NCI-H1694 treated with DMSO at 0.1 percent for 48 hours (cell line): Measurements from ENCODE around the gene CDC6.
A peak's percentile ranks its signal among the peaks of the same experiment; 100 is the strongest.

Experiments used
- DNase-seq: peaks from one replicate; lab custom pipeline; 2025; lab: John Stamatoyannopoulos, UW

The CDC6 gene

DNA sequence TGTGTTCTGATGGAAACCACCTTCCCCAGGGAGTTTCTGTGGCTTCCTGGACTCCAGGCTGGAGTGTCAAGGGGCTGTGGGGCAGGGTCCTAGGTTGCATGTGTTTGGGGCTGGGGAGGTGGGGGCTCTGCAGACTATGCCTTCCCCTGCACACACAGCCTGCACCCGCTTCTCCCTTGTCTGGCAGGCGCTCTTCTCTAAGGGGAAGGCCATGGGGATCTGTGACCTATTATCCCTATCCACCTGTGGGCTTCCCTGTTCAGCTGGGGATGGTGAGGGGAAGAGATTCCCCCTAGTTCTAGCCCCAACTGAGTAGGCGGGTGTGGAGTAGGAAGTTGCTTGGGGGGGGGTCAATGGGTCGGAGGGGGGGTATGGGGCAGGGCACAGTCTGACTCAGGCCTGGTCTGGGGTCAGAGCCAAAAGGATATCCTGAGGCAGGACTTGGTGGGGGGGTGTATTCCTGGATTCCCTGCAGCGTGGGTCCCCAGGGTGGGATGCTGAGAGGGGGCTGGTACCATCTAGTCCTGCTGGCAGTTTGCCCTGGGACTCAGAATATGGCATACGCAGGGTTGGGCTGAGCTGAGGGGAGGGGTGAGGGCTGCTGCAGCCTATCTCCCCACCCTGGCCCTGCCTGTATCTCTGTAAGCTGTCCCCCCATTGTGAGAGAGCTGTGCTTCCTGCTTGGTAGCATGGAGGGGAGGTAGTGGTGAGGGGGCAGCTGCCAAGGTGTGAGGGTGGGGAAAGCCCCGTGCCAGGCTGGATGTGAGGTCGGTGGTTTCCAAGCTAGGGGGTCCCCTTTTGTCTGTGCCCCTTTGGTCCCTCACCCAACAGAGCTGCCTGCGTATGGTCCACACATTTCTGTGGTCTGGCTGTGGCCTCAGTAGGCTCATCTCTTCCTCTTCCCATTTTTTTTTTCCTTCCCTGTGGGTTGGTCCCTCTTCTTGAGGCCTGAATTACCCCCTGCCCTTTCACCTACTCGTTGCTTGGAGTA lies 36.0 kb downstream of the CDC6 start:
- no peak for DNase-seq

DNA sequence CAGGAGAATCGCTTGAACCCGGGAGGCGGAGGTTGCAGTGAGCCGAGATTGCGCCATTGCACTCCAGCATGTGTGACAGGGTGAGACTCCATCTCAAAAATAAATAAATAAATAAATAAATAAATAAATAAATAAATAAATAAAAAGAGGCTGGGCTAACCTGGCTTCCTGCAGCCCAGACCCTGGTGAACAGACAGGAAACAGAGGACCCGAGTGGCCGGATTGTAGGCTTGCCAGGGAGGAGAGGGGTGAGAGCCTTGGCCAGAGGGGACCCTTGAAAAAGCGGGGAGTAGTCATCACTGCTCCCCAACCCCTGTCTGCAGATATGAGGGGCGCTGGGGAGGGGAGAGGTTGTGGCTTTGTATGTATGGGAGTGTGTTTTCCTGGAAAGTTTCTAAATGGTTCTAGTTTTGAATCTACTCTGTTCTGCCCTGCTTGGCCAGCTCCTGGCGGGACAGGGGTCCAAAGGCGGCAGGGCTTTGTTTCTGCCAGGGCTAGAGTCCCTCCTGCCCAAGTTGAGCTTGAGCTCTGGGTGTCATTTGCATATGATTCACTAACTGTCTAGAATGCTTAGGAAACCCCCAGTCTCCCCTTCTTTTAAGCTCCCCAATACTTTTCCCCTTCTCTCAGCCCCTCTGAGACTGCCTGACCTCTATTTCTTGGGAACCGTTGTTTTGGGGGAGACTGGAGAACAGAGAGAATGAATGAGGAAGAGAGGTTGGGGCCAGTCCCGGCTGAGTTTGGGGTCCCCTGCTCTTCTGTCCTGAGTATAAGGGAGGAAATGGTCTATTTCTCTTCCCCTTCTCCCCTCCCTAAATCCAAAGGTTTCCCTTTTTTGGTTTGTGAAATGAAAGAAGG lies 37.7 kb downstream of the CDC6 start:
- no peak for DNase-seq

DNA sequence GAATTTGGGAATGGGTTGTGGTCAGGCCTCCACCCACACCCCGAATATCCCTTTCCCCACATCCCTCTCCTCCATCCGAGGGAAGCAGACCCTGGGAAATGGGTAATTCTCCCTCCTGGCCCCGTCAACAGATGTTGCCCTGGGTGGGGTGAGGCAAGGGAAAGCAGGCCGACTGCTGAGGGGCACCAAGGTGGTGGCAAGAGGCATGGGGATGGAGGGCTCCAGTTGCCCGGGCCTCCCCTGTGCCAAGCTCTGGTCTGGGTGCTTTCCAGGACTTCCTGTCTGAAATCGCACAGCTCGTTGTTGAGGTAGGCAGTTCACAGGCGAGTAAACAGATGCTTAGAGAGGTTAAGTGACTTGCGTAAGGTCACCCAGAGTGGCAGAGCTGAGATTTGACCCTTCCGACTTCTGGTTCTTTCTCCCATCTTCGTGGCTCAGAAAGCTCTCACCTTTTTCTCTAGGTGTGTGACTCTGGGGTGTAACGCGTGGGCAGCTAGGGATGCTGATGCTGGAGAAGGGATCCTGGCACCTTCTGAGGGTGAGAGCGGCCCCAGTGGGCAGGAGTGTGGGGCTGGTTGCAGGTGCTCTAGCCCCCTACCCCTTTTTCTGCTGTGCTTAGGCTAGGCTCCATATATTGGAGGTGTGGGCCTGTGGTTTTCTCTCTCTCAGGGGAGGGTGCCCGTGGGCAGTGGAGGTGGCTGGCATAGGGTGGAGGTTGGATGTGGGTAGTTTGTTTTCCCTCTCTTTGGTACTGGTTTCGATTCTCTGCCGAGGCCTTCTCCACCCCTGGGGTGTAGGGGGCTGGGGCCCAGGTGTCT lies 38.5 kb downstream of the CDC6 start:
- DNase-seq: no peak

DNA sequence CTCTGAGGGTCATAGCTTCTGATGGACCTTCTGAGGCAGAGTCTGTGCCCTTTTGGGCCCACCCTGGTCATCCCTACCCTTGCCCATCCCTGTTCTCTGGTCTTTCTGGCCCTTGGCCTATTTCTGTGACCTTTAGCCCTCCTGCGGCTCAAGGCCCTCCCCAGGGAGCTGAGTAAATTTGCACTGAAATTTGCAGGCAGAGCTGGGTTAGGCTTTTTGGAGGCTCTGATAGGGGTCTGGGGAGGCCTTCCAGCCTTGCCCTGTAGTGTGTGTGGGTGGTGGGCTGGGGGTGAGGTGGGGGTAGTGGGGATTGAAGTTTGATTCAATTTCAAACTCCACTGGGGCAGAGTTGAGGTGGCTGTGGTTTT lies 39.1 kb downstream of the CDC6 start:
- DNase-seq: no peak

DNA sequence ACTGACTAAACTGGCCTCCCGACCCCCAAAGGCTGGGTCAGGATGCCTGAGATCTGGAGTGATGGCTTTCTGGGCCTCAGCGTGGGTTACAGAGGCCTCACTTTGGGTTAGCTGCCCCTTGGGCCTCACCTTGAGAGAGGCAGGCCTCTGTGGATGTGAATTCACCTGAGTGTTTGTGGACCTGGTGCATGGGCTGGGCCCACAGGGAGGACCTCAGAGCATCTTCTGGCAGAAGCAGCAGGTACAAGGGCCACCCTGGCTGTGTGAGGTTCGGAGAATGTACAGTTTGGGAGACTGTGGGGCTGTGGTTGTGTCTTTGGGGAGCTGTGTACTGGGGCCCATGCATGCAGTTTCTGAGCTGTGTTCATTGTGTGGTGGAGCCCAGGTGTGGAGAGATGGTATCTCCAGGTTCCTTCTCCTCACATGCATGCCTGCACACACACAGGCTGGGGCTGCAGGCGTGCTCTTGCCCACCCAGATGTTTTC lies 39.6 kb downstream of the CDC6 start:
- DNase-seq: no peak

DNA sequence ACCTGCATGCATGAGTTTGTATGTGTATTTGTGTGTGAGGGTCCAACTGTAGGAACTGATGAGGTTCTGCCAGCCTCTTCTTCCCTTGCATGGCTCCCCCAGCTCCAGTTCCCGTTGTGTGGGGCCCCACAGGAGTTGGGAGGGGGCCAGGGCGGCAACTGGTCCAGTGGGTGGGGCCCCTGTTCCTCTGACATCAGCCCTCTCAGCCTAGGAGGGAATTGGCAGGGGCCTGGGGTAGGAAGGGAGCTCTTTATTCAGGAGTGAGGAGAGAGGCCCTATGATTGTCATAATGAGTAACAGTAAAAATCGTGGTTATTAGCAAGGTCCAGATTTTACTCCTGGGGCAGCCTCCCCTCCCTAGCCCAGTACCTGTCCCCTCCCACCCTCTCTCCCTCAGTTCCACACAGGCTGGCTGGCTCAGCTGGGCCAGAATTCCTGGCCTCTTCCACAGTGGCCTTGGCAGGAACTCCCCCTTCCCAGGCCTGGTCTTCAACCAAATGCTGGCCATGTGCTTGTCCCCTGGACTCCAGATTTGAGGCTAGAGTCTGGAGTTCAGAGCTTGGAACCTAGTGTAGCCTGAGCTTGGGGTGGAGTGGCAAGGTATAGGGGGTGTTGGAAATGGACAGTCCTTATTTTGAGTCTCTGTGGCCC lies 40.2 kb downstream of the CDC6 start:
- DNase-seq: no peak

DNA sequence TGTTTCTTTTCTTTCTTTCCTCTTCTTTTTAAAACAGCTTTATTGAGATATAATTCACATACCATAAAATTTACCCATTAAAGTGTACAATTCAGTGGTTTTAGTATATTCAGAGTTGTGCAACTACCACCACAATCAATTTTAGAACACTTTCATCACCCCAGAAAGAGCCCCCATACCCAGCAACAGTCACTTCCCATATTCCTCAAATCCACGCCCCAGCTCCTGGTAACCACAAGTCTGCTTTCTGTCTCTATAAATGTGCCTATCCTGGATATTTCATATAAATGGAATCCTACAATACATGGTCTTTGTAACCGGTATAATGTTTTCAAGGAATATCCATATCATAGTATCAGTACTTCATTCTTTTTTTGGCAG lies 40.7 kb downstream of the CDC6 start:
- DNase-seq: no peak

DNA sequence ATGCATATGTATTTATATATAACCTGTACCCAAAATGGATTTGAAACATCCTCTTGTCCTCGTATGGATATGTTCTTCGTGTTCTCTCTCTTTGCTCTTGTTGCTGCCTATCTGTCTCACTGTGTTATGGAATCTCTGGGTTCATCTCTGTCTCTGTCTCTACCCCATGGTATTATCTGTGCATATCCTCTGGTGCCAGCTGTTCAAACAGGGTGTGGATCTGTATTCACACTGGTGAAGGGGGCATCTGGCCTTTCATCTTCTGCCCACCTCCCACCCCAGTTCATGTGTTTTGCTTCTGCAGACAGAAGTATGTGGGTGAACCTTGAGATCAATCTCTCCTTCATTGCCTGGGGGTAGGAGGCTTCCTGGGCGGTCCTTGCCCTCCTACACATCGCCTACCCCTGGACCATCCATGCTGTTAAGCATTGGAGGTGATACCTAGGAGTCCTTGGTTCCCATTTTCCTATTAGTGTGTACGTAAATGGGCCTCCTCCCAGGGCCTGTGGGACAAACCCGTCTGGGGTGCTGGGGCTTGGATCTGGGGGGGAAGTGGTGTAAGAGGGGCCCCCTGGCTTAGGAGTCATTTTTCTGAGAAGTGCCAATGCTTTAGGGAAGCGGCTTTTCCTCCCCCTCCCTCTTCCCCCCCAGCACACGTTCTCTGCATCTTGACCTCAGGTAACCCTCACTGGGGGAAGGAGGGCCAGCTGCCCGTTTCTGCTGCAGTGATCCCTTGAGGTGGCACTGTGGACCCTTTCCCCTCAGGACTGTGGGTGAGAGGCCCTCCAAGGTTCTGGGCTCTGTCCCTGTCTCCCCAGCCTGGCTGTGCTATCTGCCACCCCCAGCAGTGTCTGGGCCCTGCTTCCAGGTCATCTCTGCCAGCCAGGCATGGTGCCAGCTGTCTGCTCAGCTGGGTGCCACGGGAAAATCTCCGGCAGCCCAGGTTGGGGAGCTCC lies 42.4 kb downstream of the CDC6 start:
- peak; percentile 40 for DNase-seq

DNA sequence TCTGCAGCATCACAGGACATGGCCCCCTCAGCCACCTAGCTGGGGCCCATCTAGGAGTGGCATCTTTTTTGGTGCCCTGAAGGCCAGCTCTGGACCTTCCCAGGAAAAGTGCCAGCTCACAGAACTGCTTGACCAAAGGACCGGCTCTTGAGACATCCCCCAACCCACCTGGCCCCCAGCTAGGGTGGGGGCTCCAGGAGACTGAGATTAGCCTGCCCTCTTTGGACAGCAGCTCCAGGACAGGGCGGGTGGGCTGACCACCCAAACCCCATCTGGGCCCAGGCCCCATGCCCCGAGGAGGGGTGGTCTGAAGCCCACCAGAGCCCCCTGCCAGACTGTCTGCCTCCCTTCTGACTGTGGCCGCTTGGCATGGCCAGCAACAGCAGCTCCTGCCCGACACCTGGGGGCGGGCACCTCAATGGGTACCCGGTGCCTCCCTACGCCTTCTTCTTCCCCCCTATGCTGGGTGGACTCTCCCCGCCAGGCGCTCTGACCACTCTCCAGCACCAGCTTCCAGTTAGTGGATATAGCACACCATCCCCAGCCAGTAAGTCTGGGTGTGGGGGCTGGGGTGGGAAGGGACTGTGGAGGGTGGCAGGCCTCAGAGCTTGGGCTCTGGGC lies 43.3 kb downstream of the CDC6 start:
- no peak for DNase-seq

DNA sequence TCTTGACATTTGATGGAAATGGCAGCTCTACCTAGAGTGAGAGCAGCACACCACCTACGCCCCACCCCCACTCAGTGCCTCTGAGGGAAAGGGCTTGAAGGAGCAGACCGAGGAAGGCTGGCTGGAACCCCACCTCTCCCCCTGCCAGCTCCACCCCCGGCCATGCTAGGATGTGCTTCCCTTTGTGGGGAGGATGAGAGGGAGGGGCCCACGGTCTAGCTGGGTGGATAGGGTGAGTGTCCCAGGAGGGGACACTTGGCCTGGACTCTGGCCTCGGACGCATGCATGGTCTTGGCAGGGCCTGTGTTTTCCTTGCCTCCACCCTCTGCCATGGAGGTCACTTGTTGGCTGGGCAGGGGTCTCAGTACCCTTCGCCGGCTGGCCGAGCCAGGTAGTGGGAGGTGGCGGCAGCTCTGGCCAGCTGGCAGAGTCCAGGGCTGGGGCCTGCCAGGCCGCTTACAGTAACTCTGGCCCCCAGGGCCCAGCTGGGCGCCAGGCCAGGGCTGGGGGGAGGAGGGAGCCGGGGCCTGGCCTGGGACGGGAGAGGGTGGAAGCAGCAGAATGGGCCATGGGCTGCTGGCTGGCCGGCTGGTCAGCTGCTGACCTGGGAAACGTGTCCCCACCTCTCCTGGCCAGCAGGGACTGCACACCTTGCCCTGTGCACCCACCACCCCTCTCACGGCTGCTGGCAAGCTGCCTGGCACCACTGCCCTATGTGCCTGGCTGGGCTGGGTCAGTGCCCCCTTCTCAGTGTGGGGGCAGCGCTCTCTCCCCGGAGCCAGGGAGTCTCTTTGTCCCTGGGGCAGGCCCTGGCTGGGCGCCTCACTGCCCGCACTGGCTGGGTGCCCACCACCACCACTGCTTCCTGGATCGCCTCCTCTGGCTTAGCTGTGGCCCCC lies 44.3 kb downstream of the CDC6 start:
- DNase-seq: no peak

DNA sequence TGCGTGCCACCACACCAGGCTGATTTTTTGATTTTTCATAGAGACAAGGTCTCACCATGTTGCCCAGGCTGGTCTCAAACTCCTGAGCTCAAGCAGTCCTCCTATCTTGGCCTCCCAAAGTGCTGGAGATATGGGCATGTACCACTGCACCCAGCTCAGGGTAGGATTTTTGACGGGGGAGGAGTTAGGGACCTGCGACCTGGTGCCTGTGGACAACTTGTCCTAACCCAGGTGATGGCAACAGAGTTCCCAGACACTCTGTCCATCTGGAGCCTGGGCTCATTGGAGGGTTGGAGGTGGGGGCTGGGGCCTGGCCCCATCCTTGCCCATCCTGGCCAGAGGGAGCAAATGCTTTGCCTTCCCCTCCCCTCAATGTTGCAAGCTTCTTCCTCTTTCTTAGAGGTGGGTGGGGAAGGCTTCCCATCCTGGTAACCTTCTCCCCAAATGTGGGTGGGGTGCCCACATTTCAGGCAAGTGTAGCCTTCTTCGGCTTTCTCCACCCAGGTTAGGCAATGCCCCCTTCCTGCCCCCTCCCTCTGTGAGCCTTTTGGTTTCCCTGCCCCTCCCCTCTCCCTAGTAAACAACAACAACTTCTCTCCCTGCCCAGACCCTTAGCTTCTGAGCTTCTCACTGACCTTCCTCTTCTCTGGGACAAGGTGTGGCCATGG lies 46.2 kb downstream of the CDC6 start:
- no peak for DNase-seq

DNA sequence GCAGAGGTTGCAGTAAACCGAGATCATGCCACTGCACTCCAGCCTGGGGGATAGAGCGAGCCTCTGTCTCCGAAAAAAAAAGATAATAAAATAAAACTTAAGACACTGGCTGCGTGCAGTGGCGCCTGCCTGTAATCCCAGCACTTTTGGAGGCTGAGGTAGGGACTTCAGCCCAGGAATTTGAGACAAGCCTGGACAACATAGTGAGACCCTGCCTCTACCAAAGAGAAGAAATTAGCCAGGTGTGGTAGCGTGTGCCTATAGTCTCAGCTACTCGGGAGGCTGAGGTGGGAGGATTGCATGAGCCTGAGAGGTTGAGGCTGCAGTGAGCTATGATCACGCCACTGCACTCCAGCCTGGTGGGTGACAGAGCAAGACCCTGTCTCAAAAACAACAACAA lies 47.9 kb downstream of the CDC6 start:
- DNase-seq: no peak

DNA sequence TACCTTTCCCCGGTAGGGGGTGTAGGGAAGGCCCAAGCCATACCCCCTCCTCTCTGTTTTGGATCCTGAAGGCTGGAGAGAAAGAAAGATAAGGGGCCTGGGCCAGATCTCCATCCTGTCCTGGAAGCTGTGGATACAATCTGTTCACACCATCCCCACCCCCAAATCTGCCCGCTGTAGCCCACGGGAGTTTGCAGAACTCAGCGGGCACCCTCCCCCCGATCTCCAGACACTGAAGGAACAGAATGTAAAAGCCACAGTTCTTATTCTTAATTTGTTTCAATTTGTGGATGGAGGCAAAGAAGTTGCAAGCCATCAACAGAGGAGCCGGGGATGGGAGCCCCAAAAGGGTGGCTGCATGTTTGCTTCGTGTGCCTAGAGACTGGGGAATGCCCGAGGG lies 49.7 kb downstream of the CDC6 start:
- DNase-seq: no peak

DNA sequence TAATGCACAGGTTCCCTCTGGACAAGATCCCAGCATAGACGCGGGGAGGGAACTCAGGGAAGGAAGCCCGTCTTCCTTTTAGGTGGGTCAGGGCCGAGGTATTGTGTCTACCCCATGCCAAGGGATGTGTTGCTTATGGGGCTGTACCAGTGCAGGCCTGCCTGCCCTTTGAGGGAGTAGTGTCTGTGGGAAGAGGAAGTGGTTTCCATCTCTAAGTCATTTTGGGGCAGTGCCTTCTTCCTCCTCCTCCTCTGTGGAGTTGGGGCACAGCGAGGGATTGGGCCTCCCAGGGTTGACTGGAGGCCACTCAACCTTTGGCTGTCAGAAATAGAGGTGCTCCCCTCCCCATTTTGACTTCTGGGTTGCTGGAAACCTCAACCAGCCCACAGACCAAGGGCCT lies 50.4 kb downstream of the CDC6 start:
- DNase-seq: no peak

DNA sequence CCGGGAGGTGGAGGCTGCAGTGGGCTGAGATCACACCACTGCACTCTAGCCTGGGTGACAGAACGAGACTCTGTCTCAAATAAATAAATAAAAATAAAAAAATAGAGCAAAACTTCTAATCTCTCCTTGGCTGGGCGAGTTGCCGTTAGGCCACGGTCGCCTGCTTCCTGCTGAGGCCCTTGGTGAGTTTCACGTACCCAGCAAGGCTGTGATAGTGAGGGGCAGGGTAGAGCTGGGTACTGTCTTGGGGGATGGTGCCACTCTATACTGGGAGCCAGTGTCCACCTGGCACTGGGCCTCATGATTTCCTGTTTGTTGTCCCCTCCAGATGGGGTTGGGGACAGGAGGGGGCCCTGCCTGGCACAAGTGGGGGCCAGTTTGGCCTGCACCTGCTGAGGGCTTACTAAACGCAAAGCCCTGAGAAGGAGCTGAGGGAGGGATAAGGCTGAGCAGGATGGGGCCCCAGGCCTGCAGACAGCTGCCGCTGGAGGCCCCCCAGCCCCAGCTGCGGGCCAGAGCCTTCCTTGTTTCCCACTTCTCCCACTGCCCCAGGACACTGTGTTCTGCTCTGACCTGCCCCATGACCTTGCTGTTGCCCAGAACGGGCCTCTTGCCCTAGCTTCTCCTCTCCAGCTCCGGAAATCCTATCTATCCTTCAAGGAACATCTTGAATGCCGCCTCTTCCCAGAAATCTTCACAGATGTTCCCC lies 51.4 kb downstream of the CDC6 start:
- DNase-seq: no peak

DNA sequence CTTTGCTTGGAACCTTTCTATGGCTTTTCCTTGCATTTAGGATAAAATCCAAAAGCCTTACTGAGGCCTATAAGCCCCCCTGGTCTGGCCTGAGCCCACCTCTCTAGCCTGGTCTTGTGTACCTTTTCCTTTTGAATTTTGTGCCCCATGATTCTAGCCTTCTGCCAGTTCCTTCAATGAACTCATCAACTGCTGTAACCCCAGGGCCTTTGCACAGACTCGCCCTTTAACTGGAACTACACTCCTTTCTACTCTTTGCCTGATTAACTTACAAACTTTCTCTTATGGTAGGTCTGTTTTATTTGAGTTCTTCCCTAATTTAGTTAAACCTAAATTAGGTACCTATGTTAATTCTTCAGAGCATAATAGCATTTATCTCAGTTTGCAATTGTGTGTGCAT lies 52.6 kb downstream of the CDC6 start:
- no peak for DNase-seq
